EH (cell line): ENCODE measurements around the gene PHLDB1.
A peak's percentile ranks its signal among the peaks of the same experiment; 100 is the strongest.

Experiments
- DNase-seq: peaks from one replicate; pipeline ENCODE4 v3.0.0-alpha.2; 2015; ENCODE audit warnings: low read depth

PHLDB1 gene

GRCh38 chr11:118640332-118641154 lies 33.1 kb downstream of the PHLDB1 start:
- DNase-seq, result no peak

DNA sequence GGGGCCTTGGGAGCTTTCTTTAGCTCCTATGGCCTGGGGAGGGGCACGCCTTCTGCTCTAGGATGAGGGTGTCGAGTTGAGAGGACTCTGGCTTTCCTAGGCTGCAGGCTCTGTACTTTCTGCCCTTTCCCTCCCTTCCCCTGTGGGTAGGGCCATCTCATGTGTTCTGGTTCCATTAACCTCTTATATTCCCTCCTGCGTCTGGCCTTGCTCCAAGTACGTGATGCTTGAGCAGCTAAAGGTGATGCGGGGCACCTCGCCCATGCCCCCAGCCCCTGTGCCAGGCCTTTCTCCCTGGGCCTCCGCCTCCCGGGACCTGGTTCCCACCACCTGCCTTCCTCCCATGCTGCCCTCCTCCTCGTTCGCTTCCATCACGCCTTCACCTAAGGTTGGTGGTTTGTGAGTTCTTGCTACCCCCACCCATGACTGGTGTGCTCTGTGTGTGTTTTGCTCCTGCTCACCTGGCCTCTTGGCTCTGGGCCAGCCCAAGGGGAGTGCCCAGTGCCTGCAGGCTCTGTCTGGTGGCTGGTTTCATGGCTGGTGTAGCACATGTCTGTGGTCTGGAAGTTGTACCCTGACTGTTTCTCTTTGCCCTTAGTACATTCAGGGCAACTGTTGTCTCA lies 34.1 kb downstream of the PHLDB1 start:
- DNase-seq, result no peak

DNA sequence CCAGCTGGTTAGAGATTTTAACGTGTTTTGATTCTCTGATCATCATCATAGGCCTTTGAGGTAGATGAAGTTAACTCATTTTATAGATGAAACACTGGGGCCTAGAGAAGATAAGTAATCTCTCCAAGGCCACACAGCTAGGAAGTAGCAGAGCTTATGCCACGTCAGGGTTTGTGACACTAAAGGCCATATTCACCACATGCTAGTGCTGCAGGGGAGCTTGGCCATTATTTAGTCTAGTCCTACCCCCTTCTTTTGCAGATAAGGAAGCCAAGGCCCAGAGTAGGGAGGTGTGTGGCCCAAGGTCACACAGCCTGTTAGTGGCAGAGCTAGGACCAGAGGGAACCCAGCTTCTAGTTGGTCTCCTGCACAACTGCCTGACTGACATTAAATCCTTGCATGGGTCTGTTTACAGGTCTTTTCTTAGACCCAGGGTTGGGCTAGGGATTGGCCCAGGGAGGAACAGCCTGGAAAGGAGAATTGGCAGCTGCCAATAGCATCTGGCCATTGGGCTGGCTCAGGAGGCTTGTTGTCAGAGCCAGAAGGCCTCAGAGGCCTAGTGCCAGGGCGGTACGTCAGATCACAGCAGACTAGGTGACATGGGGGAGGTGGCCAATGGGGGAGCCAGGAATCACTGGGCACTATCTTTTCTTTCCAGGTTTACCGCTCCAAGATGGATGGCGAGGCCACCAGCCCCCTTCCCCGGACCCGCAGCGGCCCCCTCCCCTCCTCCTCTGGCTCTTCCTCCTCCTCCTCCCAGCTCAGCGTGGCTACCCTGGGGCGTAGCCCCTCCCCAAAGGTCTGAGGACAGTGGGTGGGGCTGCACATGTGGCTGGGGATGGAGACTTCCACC lies 36.0 kb downstream of the PHLDB1 start:
- DNase-seq, result no peak

GRCh38 chr11:118643995-118644345 lies 36.6 kb downstream of the PHLDB1 start:
- no peak for DNase-seq

- no peak for DNase-seq
Observed at GRCh38 chr11:118644496-118644895, 37.1 kb downstream of the PHLDB1 start.

GRCh38 chr11:118645066-118645715 lies 37.8 kb downstream of the PHLDB1 start:
- DNase-seq, result no peak

DNA sequence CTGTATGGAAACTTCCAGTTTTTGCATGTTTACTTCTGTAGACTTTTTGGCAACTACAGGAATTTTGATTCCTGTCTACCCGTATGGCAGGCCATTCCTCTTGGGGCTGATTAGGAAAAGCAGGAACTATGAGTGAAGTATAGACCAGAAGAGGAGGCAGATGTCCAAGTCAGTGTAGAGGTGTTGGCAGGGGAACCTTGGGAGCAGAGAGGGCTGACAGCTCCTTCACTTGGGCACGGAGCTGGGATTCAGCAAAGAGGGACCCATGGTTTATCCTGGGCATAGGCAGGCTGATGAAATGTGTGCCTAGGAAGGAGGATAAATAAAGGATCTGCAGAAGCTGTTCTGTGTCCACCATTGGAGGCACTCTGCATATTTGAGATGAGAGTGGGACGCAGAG lies 39.0 kb downstream of the PHLDB1 start:
- DNase-seq, result no peak

DNA sequence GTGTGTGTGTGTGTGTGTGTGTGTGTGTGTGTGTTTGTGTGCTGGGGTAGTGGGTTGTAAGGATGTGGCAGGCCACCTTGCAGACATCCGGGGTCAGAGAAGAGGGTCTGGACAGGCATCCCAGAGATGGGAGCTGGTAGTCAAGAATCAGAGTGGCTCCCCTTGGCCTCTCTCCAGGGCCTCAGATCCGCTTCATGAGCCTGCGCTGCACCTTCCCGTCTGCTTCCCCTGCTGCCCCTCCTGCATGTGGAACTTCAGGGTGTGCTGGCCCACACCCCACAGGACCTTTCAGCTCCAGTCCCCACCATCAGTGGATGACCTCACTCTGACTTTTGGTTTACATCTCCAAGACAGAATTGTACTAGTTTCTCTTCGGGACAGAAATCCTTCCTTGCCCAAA lies 40.9 kb downstream of the PHLDB1 start:
- DNase-seq, result no peak

- DNase-seq, result no peak
Observed at GRCh38 chr11:118649941-118650340, 42.5 kb downstream of the PHLDB1 start.

DNA sequence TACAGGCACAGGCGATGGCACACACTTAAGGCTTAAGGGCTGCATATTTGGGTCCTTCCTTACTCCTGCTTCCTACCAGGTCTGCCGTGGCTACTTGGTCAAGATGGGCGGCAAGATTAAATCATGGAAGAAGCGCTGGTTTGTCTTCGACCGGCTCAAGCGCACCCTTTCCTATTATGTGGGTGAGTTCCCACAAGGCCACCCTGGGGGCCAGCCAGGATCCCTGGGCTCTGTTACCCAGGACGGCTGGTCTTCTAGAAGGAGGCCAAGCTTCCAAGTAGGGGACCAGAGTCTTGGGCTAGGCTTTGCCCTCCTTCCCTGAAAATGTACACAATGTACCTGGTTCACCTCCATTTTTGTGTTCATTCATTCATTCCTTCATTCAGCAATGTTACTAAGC lies 43.0 kb downstream of the PHLDB1 start:
- no peak for DNase-seq

GRCh38 chr11:118651820-118652219 lies 44.4 kb downstream of the PHLDB1 start:
- no peak for DNase-seq

DNA sequence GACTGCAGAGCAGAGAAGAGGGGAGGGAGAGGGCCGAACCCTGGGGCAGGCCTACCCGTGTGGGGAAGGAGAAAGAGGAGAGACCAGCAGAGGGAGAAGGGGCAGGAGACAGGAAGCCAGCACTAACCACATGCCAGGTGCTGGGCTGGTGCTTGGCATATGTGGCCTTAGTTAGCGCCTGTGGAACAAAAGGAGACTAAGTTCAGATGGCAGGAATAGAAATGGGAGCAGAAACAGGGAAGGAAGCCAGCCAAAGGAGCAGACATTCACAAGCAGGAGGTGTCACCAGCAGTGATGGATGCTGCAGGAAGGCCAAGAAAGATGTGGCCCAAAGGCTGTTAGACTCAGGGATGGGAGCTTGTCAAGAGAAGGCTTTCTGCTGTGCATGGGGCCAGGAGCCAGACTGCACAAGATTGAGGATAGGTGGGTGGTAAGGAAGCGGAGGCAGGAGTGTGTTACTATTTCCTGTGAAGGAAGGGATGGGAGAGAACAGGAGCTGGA lies 45.3 kb downstream of the PHLDB1 start:
- no peak for DNase-seq

DNA sequence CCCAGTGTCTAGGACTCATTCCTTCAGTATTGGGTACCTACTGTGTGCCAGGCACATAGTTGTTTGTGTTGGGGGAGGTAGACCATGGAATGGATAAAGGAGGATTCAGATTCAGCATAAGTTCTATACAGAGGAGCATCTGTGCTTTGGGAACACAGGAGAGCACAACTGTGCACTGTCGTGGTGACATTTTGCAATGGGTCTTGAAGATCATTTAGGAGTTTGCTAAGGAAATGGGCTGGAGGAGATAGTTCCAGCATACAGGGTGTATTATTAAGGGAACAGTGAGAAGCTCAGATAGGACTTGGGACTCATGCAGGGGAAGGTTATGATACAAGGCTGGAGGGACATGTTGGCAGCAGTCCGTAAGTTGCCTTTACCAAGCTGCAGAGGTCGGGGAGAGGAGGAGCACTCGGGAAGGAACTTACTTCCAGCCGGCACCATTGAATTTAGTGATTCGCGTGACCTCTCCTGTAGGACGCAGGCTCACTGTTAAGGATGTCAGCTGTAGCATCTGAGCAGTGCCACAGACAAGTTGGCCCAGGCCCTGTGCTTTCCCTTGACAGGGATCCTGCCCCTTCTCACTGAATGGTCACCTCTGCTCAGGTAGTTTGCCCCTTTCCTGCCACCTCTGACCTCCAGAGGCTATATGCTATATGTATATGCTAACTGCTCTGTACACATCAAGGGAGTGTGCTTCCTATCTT lies 46.4 kb downstream of the PHLDB1 start:
- no peak for DNase-seq

DNA sequence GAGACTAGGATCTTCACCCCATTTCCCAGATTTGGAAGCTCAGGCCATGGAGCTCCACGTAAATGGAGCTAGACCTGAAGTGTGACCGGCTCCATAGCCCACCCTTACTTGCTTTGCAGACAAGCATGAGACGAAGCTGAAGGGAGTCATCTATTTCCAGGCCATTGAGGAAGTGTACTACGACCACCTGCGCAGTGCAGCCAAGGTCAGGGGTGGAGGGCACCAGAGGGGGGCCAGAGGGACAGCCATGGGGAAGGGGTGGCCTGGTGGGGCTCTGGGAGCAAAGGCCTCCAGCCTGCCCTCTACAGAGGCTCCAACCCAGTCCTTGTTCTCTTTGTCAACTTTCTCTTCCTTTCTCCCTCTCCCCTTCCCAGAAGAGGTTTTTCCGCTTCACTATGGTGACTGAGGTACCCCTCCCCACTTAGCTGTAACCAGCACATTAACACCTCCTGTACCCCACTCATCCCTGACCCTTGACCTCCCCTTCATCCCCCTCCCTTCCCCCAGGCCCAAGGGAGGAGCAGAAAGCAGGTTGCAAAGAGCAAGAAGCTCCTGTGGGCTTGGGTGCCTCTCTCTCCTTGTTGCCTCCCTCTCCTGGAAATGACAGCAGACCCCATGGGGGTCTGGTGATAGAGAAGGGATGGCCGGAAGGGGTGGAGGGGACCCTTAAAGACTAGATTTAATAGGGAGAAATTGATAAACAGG lies 48.2 kb downstream of the PHLDB1 start:
- DNase-seq, result no peak

DNA sequence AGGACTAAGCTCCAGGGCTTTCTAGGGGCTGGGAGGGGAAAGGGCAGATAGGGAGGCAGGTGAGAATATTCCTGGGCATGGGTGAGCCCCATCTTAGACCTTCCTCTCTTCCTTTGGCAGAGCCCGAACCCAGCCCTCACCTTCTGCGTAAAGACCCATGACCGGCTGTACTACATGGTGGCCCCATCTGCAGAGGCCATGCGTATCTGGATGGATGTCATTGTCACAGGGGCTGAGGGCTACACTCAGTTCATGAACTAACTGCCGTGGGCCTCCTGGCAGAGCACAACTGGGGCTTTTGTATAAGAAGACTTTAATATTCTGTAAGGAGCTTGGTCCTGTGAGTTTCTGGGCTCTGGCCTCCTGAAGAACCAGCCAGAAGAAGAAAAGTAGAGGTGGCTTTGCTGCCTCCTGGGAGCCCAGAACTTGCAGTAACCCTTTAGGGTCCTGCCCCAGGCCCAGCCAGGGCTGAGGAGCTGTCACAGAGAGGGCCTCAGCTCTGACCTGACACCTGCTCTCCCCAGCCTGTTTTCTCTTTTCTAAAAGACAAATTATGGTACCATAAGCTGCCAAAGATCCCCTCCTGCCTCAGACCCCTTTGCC lies 49.2 kb downstream of the PHLDB1 start:
- DNase-seq, result no peak

DNA sequence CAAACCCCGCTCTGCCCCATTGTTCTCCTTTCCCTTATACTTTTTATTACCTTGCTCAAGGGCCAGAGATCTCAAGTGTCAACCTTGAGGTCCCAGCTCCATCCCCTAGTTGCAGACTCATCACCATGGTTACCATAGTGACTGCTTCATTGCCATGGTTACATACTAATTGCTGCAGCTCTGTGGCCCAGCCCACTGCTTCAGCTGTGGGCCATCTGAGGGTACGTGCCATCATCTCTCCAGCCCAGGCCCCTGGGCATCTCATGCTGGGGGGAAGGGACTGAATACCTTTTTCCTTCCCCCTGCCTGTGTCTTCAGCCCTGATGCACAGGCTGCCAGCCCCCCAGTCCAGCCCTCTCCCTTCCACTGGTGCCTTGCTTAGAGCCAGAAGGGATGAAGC lies 49.8 kb downstream of the PHLDB1 start:
- peak; percentile 24 for DNase-seq

DNA sequence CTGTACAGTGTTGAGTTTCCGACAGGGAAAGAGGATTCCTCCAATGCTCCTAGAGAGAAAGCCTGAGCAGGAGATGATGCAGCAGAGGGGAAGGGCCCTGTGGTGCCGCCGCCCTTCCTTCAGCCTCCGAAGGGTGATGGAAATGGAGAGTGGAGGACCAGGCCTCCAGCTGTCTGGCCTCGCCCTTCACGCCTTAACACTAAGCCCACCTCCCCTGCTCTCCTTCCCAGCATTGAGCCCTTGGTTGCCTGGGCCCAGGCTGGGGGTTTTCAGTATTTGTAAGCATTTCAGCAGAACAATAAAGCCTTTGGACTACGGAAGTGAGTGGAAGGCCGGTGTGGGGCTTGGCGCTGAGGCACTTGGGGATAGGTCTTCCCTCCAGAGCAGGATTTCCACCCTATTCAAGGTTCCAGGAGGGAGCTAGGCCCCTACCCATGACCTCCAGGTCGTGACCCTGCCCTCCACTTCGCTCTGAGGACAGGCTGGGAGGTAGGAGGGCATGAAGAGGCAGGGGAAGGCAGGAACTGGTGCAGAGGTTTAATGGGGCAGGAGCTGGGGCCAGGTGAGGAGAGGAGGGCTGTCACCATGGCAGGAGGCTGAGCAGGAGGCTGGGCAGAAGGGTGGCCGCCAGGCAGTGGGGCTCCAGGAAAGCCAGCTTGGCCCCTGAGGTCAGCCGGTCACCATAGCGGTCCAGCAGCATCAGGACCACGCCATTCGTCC lies 50.5 kb downstream of the PHLDB1 start:
- DNase-seq, result no peak

GRCh38 chr11:118658429-118659313 lies 51.3 kb downstream of the PHLDB1 start:
- DNase-seq, result peak; percentile 26
